SK-N-DZ (cell line): ENCODE results near the gene HIVEP3.

Source experiments
- DNase-seq: peaks from one replicate; pipeline ENCODE4 v3.0.0-alpha.2; 2015; ENCODE audit warnings: low spot score

The HIVEP3 gene

GRCh38 chr1:41519667-41520066 lies 399.1 kb downstream of the HIVEP3 start:
- DNase-seq = no peak

DNA sequence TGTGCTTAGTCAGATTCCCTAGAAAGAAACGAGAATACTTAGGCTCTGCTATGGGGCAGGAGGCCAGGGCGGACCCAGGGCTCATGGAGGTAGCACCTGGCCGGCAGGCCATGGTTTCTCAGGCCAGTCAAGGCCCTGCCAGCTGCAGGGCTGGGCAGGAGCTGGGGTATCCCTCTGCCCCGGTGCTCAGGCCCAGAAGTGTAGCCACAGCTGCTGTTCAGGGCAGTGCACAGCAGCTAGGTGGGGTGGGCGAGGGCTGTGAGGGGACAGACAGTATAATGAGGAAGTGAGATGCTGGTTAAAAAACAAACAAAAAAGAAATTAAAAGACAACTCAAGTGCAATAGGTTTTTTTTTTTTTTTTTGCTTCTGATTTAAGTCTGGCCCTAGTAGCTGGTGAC lies 400.3 kb downstream of the HIVEP3 start:
- DNase-seq = no peak

GRCh38 chr1:41517062-41517438 lies 401.7 kb downstream of the HIVEP3 start:
- DNase-seq = no peak

GRCh38 chr1:41516168-41517061 lies 402.3 kb downstream of the HIVEP3 start:
- DNase-seq = peak; percentile 78

DNA sequence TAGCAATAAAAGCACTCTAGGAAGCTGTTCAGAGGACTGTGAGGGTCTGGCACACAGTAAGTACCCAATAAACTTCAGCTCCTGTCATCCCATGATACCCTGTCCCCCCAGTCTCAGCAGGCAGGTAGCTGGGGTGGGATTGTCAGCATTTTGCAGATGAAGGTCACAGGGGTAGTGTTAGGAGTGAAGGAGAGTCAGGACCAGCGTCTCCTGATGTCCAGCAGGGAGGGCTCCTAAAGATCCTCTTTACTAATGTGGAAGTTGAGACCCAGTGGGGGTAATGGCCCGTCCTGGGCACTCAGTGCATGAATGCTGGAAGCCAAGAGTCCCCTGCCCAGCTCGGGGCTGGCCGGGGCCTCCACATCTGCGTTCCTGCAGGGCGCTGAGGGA lies 402.9 kb downstream of the HIVEP3 start:
- no peak for DNase-seq

DNA sequence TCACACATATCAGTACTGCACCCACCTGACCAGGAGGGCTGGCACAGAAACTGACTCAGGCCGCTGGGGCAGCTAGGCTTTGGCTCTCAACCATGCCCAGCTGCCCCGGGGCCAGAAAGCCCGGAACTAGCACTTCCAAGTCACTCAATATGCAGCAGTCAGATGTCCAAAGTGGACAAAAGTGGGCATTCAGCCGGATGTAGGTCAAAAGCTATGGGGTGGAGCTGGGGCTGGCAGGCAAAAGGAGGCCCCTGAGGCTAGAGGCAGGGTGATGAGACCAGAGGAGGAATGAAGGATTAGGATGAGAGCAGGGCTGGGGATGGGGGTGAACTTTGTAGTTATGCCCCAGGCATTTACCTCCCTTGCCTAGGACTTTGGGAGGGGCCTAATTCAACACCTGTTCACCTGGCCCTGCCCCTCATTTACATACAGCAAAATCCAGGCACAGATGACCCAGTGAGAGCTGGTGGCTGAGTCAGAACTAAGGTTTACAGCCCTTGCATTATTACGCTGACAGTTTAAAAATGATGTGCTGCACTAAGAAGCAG lies 403.5 kb downstream of the HIVEP3 start:
- no peak for DNase-seq

GRCh38 chr1:41514381-41514780 lies 404.3 kb downstream of the HIVEP3 start:
- DNase-seq = no peak

DNA sequence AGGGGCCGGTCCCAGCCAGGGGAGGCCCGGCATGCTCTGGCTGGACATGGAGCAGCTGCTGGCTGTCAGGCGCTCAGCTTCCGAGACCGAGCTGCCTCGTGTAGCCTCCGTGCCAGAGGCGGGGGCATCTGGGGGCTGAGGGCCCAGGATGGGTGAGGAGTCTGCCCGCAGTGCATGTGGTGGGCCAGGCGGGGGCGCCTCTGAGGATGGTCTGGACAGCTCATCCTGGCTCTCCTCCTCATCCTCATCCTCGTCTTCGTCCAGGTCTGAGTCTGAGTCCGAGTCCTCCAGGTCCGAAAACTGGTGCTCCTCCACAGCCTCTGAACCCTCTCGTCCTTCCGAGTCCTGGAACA lies 405.4 kb downstream of the HIVEP3 start:
- no peak for DNase-seq

DNA sequence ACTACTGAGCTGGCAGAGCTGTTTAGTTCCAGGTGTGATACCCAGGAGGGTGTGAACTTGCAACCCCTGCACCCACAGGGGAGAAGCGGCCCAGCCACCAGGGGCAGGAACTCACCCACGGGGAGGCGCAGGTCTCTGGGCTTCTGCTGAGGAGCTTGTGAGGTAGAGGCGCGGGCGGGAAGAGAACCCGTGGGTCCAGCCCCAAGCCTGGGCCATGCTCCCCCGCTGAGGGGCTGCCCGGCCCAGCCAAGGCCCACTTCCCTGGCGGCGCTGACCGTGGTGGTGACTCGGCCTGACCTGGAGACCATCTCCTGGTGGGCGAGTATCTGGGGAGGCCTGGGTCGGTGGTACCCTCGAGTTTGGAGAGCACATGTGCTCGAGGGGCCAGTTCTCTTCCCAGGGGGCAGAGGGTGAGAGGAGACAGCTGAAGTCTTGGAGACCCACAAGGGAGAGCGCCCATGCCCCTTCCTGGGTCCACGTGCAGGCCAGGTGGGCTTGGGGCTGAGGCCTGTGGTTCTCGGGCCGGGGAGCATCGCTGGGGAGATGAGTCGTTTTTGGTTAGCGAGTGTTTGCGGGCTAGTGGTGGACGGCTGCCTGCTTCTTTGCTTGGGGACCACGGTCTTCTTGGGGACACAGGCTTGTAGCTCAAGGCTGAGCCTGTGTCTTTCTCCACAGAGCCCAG lies 405.9 kb downstream of the HIVEP3 start:
- no peak for DNase-seq

DNA sequence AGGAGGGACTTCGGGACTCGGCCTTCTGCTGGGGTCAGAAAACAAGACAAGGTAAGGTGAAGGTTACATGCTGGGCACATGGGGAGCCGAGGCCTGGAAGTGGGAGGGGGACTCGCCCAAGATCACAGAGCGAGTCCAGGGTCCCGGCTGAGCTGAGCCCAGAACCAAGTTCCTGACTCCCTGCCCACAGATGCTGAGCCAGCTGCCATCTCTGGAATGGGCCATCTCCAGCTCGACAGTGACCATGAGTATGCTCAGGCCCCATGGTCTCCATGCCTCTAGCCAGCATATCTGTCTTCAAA lies 407.5 kb downstream of the HIVEP3 start:
- DNase-seq = no peak

GRCh38 chr1:41510531-41511238 lies 408.0 kb downstream of the HIVEP3 start:
- no peak for DNase-seq

DNA sequence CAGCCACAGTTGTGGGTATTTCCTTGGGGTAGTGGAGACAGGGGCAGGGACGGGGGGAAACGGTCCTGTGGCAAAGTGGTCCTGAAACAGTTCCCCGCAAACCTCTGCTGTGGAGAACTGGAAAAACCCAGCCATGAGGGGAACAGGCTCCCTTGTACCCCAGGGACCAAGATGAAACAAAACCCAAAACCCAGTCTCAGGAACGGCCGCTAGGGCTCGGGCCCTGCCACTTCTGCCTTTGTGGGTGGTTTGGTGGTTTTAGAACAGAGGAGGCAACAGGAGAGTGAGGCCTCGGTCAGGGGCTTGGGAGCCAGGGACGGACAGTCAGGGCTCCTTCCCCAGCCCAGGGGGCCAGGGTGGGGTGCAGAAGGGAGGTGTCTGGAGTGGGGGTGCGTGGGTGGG lies 409.5 kb downstream of the HIVEP3 start:
- no peak for DNase-seq

- no peak for DNase-seq
Measured at GRCh38 chr1:41508290-41508689, 410.4 kb downstream of the HIVEP3 start.

DNA sequence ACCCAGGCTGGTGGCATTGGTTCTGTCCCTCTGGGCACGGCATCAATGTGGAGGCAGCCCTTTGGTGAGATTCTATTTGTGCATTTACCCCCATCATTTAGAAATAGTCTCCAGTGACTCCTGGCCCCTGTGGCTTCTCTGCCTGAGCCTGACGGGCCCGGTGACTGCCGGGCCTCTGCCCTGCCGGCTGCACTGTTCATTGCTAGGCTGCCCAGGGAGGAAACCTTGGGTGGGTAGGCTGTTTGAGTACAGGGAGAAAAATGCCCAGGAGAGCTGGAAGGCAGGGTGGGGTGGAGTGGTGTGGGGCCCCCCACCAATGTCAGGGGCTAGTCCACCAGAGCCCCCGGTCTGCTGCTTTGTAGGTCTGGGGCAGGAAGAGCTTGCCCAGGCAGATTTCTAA lies 410.9 kb downstream of the HIVEP3 start:
- DNase-seq = no peak

GRCh38 chr1:41507110-41507720 lies 411.5 kb downstream of the HIVEP3 start:
- DNase-seq = no peak

DNA sequence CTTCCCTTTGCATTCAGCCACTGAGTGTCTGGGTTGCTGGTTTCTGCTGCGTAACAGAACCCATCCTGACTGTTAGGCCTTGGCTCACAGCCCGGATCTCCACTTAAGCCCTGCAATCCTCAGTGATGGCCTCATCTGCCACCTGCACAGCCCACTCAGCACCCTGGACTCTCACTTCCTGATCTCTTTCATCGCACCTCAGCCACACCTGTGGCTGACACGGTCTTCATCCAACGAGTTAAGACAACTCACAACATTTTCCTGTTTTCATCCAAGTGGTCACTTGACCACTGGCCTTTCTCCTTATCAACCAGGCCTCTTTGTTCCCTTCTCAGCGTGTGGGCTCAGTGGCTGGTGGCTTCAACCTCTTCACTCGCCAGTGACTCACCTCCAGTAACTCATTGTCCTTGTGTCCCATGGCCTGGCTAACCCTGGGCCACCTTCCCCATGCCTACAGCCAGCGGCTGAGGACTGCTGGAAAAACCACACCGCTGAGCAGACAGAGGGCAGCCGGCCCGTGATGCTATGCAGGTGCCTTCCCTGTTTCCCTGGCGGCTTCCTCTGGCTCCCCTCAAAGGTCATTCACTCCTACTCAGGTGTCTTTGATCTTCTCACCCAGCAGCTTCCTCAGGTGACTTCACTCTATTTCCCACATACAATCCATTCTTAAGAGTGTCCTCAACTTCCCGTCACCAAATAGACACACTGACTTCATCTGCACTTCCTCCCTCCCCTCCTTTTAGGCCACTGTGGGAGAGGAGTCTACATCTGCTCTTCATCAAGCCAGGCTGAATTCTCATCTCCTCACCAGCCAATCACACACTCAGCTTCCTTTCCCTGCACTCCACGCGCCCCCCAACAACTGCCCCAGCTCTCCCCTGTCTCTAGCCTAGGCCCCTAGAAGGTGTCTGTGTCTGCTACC lies 414.3 kb downstream of the HIVEP3 start:
- DNase-seq = no peak

- DNase-seq = peak; percentile 70
Measured at GRCh38 chr1:41503538-41504113, 415.1 kb downstream of the HIVEP3 start.

GRCh38 chr1:41502912-41503311 lies 415.8 kb downstream of the HIVEP3 start:
- DNase-seq = no peak

GRCh38 chr1:41501581-41501980 lies 417.1 kb downstream of the HIVEP3 start:
- no peak for DNase-seq

GRCh38 chr1:41500781-41501518 lies 417.8 kb downstream of the HIVEP3 start:
- no peak for DNase-seq
